Activated B cell treated with CpG ODN at 0.5 μM for 24 hours (primary cell): ENCODE results near the gene ITPR3. TPM values are rescaled to one million over a fixed set of nuclear protein-coding genes. Genes with fewer than 3 reads are reported as not detected.

Experiments used
- ATAC-seq: fragments of 200-7000 bp; cut with Tn5 transposase; one replicate; pipeline ENCODE4 v1.10.0; 2021; ENCODE audit warnings: low read depth, mild to moderate bottlenecking, moderate library complexity
- CTCF ChIA-PET: fragments of 350-600 bp; sonication (Branson Sonifier 250); formaldehyde crosslinking; loops from one replicate; lab custom pipeline; 2021; ENCODE audit warnings: antibody characterized with exemption; lab: Charles Lee
- POLR2A ChIA-PET: fragments of 350-600 bp; sonication (Branson Sonifier 250); formaldehyde crosslinking; loops from one replicate; lab custom pipeline; 2021; ENCODE audit warnings: antibody characterized with exemption; lab: Charles Lee
- DNase-seq: peaks from one replicate; pipeline ENCODE4 v3.0.0; 2022
- H3K27ac Mint-ChIP-seq: one replicate; pipeline ENCODE4 v1.8.0; 2020; ENCODE audit warnings: mixed read lengths
- H3K27me3 Mint-ChIP-seq: one replicate; pipeline ENCODE4 v1.8.0; 2021; ENCODE audit warnings: mixed read lengths
- H3K36me3 Mint-ChIP-seq: one replicate; pipeline ENCODE4 v1.8.0; 2021; ENCODE audit warnings: low read depth, mixed read lengths
- H3K4me1 Mint-ChIP-seq: one replicate; pipeline ENCODE4 v1.8.0; 2021; ENCODE audit warnings: mixed read lengths
- H3K4me3 Mint-ChIP-seq: one replicate; pipeline ENCODE4 v1.8.0; 2020; ENCODE audit warnings: mild to moderate bottlenecking, mixed read lengths
- H3K9me3 Mint-ChIP-seq: one replicate; pipeline ENCODE4 v1.8.0; 2020; ENCODE audit warnings: mixed read lengths
- intact Hi-C: fragments of 100-400 bp; cut with micrococcal nuclease; formaldehyde crosslinking; loops from one replicate; pipeline ENCODE4 v1.15.1; 2024
- total RNA-seq: library from RNA; stranded (reverse); gene quantifications from 2 replicates; pipeline ENCODE4 v1.2.3, GENCODE V29; 2022
- TF ChIP-seq, protein P1 (sequence below): fragments of 200-600 bp; IDR thresholded peaks from one replicate; pipeline ENCODE4 v1.8.0; 2022; ENCODE audit warnings: antibody characterized with exemption, mild to moderate bottlenecking

Gene ITPR3
- total RNA-seq, 1 donor from 2014 or later, result 35.5 TPM

DNA sequence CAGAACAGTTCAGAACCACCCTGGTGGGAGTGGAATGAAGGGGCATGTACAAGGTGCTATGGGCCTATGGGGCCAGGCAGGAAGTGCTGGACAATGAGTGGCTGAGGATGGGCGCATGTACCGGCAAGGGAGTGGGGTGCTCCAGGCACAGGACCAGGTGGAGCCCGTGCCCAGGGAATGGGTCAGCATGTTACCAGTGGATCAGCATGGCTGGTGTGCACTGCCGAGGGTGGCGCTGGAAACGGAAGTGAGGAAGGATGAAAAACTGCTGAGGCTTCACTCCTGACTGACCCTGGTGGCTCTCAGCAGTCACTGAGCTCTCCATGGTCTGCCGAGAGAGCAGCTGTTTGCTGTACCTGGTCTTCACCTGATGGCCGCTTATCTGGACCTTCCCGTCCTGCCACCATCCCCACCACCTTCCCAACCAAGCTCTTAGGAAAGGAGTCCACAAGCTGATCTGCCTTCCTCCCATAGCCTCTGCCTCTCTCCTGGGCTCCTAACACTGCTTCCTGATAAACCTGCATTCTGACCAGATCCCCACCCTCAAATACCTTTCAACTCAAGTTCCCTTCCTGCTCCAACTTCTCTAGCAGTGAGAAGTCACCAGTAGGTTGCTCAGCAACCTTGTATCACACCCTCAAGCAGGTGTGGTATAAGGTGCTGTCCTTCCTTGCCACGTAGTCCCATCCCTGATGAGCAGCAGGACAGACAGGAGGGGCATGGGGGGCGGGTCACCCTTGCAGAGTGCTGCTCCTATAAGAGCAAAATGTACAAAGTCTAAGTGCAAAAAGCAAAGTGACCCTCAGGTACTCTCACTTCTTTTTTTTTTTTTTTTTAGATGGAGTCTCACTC, 83.3 kb downstream of the ITPR3 start:
- Mint-ChIP-seq H3K36me3 (peaks cover 38% of the 10 kb centered on the region), H3K4me1 (peaks cover 34% of the 10 kb centered on the region), H3K9me3 (no peaks in the 10 kb centered on the region), H3K4me3 (no peak overlapping the region), H3K27me3 (no peaks in the 10 kb centered on the region), H3K27ac (no peak overlapping the region)
- ATAC-seq (no peak), DNase-seq (no peak)
- ChIA-PET POLR2A (interaction anchor here (0.7 to 1.1 kb wide), 2 partner anchors 125 to 319 kb away, joined by 3 read pairs; partner anchors contain the start of gene BAK1), CTCF (interaction anchor here (1.4 kb wide), 1 partner anchor 57 kb away, joined by 3 read pairs; no protein-coding TSS in a partner anchor)
- TF ChIP-seq, protein P1, sequence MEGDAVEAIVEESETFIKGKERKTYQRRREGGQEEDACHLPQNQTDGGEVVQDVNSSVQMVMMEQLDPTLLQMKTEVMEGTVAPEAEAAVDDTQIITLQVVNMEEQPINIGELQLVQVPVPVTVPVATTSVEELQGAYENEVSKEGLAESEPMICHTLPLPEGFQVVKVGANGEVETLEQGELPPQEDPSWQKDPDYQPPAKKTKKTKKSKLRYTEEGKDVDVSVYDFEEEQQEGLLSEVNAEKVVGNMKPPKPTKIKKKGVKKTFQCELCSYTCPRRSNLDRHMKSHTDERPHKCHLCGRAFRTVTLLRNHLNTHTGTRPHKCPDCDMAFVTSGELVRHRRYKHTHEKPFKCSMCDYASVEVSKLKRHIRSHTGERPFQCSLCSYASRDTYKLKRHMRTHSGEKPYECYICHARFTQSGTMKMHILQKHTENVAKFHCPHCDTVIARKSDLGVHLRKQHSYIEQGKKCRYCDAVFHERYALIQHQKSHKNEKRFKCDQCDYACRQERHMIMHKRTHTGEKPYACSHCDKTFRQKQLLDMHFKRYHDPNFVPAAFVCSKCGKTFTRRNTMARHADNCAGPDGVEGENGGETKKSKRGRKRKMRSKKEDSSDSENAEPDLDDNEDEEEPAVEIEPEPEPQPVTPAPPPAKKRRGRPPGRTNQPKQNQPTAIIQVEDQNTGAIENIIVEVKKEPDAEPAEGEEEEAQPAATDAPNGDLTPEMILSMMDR, result no peak
- intact Hi-C loops, result no loop called here

DNA sequence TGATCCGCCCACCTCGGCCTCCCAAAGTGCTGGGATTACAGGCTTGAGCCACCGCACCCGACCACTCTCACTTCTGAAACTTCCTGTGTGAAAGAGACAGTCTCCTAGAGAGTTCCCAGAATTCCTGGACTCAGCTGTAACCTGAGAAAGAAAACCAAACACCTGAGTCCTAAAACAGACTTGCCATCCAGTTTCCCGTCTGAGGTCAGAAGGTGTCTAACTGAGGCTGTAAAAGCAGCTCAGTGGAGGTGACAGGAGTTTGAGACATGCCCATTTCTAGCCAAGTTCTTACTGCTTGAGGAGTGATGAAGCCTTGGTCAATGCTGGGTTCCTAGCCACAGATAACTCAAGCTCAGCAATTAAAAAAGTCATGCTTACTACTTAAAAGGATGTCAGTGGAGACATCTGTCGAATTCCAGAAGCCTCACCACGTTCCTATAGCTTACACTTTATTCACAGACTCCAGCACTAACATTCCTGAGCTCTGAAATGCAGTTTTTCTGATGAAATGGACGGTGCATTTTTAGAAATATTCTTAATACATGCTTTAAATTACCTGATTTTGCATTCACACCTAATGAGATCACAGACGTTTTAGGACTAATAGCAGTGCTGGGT, 84.3 kb downstream of the ITPR3 start:
- TF ChIP-seq, protein P1, result no peak
- Mint-ChIP-seq H3K27me3 (no peaks in the 10 kb centered on the region), H3K36me3 (peaks cover 41% of the 10 kb centered on the region), H3K27ac (no peak overlapping the region), H3K9me3 (no peaks in the 10 kb centered on the region), H3K4me1 (peaks cover 32% of the 10 kb centered on the region), H3K4me3 (no peak overlapping the region)
- ChIA-PET CTCF (interaction anchor here (1.0 to 1.4 kb wide), 2 partner anchors 56 to 120 kb away, joined by 3 read pairs; no protein-coding TSS in a partner anchor), POLR2A (interaction anchor here (0.7 to 1.1 kb wide), 2 partner anchors 125 to 320 kb away, joined by 3 read pairs; partner anchors contain the start of gene BAK1)
- intact Hi-C loops, result no loop called here
- no peak for ATAC-seq
- DNase-seq, result no peak

DNA sequence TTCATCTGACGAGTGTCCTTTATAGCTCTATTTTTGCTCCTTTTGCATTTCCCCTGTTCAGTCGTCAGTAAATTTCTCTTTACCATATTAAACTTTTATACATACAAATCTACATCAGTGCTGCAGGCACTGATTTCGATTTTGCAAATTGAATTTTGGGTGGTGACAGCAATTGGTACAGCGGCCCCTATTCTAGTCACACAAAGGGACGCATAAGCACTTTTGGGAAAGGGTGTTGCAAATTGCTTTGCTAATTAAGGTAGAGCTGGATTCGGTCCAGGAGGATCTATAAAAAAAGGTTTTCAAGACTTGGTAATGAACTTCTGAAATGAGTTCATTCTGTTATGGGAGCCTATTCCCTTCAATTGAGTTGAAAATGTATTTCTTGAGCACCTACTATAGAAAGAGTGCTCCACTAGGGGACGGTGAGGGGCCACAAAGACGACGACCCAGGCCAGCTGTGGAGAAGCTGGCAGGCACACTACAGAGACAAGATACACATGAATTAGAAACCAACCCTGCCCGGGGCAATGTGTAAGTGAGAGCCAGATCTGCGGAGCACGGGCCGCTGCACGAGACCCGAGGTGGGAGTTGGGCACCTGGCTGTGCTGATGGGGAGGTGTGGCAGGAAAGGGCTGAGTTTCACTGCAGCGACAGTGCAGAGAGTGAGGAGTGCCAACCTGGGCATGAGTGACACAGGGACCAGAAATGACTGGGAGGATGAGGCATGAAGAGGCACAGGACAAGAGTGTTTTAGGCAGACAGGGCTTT, 85.0 kb downstream of the ITPR3 start:
- no peak overlapping the region for H3K4me3 Mint-ChIP-seq
- H3K27ac Mint-ChIP-seq, result peak overlapping the region; percentile 41
- TF ChIP-seq, protein P1, result no peak

DNA sequence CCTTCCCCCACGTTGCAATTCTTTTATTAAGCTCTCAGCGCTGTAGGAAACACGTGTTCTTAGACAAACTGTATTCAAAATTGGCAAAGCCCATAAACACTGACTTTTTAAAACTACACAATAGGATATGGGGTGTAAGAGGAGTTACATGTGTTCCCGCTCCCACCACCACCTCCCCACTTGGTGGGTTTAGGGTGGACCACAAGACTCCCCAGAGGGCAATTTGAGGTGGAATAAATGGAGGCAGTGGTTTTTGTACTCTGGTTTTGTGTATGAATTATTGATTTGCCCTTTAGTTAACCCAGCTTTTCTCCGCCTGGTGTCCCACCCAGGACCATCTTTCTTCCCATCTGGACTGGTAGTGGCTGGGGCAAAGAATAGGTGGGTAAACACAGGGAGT, 86.6 kb downstream of the ITPR3 start:
- Mint-ChIP-seq H3K9me3 (no peaks in the 10 kb centered on the region), H3K27me3 (no peaks in the 10 kb centered on the region), H3K36me3 (peaks cover 43% of the 10 kb centered on the region), H3K4me3 (no peak overlapping the region), H3K27ac (no peak overlapping the region), H3K4me1 (peaks cover 31% of the 10 kb centered on the region)
- ATAC-seq (no peak), DNase-seq (no peak)
- TF ChIP-seq, protein P1, result no peak
- POLR2A ChIA-PET, result interaction anchor here (0.6 kb wide), 1 partner anchor 102 kb away, joined by 4 read pairs; no protein-coding TSS in a partner anchor
- intact Hi-C loops, result no loop called here
- CTCF ChIA-PET, result no interaction called here

More for the DNA sequence above, 85.0 kb downstream of the ITPR3 start:
- intact Hi-C loops, result no loop called here
- H3K4me1 Mint-ChIP-seq, result peaks cover 33% of the 10 kb centered on the region
- H3K9me3 Mint-ChIP-seq, result no peaks in the 10 kb centered on the region
- CTCF ChIA-PET, result interaction anchor here (1.0 kb wide), 1 partner anchor 121 kb away, joined by 3 read pairs; no protein-coding TSS in a partner anchor
- POLR2A ChIA-PET, result interaction anchor here (1.1 kb wide), 1 partner anchor 126 kb away, joined by 3 read pairs; the partner anchor contains the start of gene BAK1
- no peaks in the 10 kb centered on the region for H3K27me3 Mint-ChIP-seq
- ATAC-seq (no peak), DNase-seq (no peak)
- H3K36me3 Mint-ChIP-seq, result peaks cover 41% of the 10 kb centered on the region
